Activated T-helper 1 cell treated with anti-CD3 and anti-CD28 coated beads, Interleukin-12 subunit alpha, Interleukin-12 subunit beta, Interleukin-2, Interleukin-4 antibody, amounts not matched to agents 30 ng/mL and 10 ng/mL and 1 ng/mL, durations not matched to agents 14 hours and 24 hours and 36 hours (primary cell): Measurements from ENCODE around the gene MEIS3. TPM values are rescaled to one million over a fixed set of nuclear protein-coding genes. Genes with fewer than 3 reads are reported as not detected.
"Not testable (repeated sequence)": the region's sequence is repeated elsewhere in the genome, so short reads cannot be mapped to it uniquely, and the experiment has no call there.

Source experiments
- DNase-seq: peaks from one replicate; pipeline ENCODE4 v3.0.0; 2021; ENCODE audit warnings: low spot score
- H3K27ac Mint-ChIP-seq: one replicate; pipeline ENCODE4 v1.8.0; 2021; ENCODE audit warnings: mild to moderate bottlenecking, mixed read lengths
- H3K27me3 Mint-ChIP-seq: one replicate; pipeline ENCODE4 v1.8.0; 2022; ENCODE audit warnings: mild to moderate bottlenecking, moderate library complexity, mixed read lengths; ENCODE audit not compliant: insufficient read depth
- H3K36me3 Mint-ChIP-seq: one replicate; pipeline ENCODE4 v1.8.0; 2021; ENCODE audit warnings: low read depth, mixed read lengths
- H3K4me1 Mint-ChIP-seq: one replicate; pipeline ENCODE4 v1.8.0; 2021; ENCODE audit warnings: low read depth, mixed read lengths
- H3K4me3 Mint-ChIP-seq: one replicate; pipeline ENCODE4 v1.8.0; 2021; ENCODE audit warnings: mild to moderate bottlenecking, moderate library complexity, mixed read lengths
- H3K9me3 Mint-ChIP-seq: one replicate; pipeline ENCODE4 v1.8.0; 2021; ENCODE audit warnings: mixed read lengths
- intact Hi-C: fragments of 100-400 bp; cut with micrococcal nuclease; formaldehyde crosslinking; loops from one replicate; pipeline ENCODE4 v1.15.1; 2024
- total RNA-seq: library from RNA; stranded (reverse); gene quantifications from 2 replicates; pipeline ENCODE4 v1.2.3, GENCODE V29; 2022

The MEIS3 gene
- total RNA-seq, 1 donor from 2014 or later, result not detected

DNA sequence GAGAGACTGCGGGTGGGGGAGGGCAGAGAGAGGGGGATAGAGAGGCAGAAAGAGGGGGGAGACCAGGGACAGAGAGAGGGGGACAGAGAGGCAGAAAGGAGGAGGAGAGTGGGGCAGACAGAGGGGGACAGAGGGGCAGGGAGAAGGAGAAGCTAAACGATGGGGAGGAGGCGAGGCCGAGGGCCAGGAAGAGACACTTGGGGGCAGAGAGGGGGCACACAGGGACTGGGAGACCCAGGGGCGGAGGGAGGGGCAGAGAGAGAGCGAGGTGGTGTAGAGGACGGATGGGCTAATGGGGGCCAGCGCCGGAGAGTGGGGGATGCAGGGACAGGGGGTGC lies 666 bp downstream of the MEIS3 start:
- H3K4me3 Mint-ChIP-seq, result no peak overlapping the region
- H3K27ac Mint-ChIP-seq, result no peak overlapping the region
- intact Hi-C loops, result no loop called here

DNA sequence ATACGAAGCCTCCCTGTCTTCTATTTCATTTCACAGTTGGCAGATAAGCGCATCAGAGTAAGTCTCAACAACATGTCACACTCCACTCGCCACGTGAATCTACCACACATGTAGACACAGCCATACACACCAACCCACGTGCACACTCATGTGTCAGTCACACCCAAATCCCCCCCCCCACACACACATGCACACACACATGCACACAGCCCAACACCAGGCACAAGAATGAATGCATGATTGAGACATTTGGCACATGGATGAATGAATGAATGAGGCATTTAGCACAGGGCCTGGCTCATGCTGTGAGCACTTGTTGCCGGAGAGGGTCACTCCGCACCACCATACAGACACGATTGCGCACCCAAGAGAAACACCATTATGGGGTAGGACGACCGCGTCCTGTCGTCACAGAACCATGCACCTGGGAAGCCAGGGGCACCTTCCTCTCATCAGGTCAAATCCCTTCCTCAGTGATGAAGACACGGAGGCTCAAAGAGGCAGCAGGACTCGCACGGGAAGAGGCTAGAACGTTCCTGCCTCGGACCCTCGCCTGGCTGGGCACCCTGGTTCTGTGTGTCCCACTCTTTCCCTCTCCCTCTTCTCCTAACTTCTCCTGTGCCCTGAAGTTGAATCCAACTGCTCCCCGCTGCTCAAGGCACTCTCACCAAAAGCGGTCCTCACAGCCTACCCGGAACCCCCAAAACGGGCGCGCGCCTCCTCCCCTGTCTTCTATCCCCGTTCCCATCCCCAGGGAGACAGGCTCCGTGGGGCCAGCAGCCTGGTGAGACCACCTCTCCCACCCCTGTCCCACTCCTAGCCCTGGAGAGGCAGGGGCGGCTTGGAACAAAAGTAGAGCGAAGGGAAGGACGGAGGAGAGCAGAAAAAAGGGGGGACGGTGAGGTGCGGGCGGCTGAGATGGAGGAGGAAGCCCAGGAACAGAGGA lies 1.3 kb downstream of the MEIS3 start:
- Mint-ChIP-seq H3K9me3 (no peaks in the 10 kb centered on the region), H3K4me1 (peaks cover 15% of the 10 kb centered on the region), H3K27ac (no peak overlapping the region), H3K4me3 (peak overlapping the region; percentile 41), H3K27me3 (peaks cover 72% of the 10 kb centered on the region), H3K36me3 (peaks cover 6% of the 10 kb centered on the region)
- no peak for DNase-seq
- intact Hi-C loops, result no loop called here

More for the DNA sequence above, 666 bp downstream of the MEIS3 start:
- Mint-ChIP-seq H3K36me3 (peaks cover 7% of the 10 kb centered on the region), H3K9me3 (no peaks in the 10 kb centered on the region), H3K27me3 (peaks cover 75% of the 10 kb centered on the region), H3K4me1 (peaks cover 15% of the 10 kb centered on the region)
- no peak for DNase-seq

DNA sequence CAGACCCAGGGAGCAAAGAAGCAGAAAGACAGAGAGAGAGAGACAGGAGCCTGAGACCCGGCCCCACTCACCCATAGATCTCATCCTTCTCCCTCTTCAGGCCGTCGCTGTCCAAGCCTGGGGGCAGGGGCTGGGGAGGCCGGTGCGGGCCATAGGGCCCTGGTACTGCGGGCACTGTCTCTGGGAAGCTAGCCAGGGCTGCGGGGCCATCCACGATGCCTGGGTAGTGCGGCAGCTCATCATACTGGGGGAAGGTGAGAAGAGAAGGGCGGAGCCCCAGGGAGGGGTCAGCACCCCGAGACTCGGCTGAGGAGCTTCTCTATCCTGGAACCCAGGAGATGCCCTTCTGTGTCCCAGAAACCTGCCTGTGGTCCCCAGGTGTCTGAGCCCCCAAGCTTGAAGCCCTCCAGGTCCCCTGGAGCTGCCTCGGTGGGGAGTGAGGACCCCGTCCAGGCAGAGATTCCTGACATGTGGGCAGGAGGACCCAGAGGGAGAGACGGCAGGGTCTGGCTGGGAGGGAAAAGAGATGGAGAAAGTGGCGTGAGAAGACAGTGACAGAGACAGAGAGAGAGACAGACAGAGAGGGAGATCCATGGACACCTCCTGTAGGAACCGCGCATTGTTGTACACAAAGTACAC lies 2.1 kb downstream of the MEIS3 start:
- Mint-ChIP-seq H3K4me3 (no peak overlapping the region), H3K27me3 (peaks cover 64% of the 10 kb centered on the region), H3K9me3 (no peaks in the 10 kb centered on the region), H3K4me1 (peaks cover 15% of the 10 kb centered on the region), H3K27ac (no peak overlapping the region), H3K36me3 (peaks cover 2% of the 10 kb centered on the region)
- no peak for DNase-seq
- intact Hi-C loops, result no loop called here

DNA sequence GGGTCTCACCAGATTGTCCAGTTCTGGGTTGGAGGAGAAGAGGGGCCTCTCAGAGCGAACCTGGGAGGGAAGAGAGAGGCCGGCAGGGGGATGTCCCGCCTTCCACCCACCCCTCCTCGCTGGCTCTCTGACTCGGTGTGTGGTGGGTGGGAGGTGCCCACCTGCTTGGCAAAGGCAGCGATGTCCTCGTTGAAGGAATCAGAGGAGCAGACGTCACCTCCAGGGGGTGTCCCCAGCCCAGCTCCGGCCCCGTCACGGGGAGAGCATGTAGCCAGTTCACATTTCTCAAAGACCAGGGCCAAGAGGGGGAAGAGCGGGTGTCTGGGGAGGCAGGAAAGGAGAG lies 2.7 kb downstream of the MEIS3 start:
- H3K9me3 Mint-ChIP-seq, result no peaks in the 10 kb centered on the region
- peaks cover 2% of the 10 kb centered on the region for H3K36me3 Mint-ChIP-seq
- H3K27ac Mint-ChIP-seq, result no peak overlapping the region
- no peak overlapping the region for H3K4me3 Mint-ChIP-seq
- no peak for DNase-seq
- peaks cover 60% of the 10 kb centered on the region for H3K27me3 Mint-ChIP-seq
- intact Hi-C loops, result no loop called here
- H3K4me1 Mint-ChIP-seq, result peaks cover 14% of the 10 kb centered on the region

DNA sequence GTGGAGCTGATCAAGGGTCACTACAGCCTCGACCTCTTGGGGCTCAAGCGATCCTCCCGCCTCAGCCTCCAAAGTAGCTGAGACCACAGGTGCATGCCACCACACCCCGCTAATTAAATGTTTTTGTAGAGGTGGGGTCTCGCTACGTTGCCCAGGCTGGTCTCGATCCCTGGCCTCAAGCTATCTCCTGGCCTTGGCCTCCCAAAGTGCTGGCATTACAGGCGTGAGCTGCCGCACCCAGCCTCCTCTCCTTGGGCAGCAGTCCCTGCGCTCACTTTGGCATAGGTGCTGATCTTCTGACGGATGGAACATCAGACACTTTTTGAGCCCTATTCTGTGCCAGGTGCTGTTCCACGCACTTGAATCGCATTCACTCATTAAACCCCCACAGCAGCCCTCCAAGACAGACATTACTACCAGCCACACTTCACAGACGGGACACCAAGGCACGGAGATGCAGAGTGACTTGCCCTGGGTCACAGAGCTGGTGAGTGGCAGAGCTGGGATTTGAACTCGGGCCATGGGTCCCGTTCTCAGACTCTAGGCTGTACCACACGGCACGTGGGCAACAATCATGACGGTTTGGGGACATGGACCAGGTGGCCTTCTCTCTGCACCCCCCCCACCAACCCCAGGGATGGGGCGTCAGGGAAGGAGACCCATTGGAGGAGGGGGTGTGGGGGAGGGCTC lies 3.2 kb downstream of the MEIS3 start:
- Mint-ChIP-seq H3K4me3 (no peak overlapping the region), H3K9me3 (no peaks in the 10 kb centered on the region), H3K27ac (no peak overlapping the region), H3K27me3 (peaks cover 55% of the 10 kb centered on the region), H3K4me1 (peaks cover 11% of the 10 kb centered on the region), H3K36me3 (no peaks in the 10 kb centered on the region)
- no peak for DNase-seq
- intact Hi-C loops, result no loop called here

DNA sequence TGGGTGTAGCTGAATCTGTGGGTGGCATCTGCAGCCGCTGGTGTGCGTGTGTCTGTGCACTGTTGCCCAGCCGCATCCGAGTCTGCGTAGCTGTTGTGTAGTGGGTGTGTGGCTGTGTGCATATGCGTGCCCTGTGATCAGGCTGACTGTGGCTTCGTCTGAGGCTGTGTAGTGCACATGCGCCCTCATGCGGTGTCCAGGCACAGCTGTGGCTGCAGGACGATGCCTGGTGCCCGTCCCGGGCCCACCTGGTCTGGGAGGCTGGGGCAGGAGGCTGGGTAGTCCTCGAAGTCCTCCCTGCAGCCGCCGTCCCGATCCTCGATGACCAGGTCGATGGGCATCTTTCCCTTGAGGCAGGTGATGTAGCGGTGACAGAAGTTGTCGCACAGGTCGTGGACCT lies 4.9 kb downstream of the MEIS3 start:
- Mint-ChIP-seq H3K27me3 (peaks cover 42% of the 10 kb centered on the region), H3K4me1 (peaks cover 11% of the 10 kb centered on the region), H3K9me3 (no peaks in the 10 kb centered on the region), H3K4me3 (no peak overlapping the region), H3K27ac (no peak overlapping the region), H3K36me3 (no peaks in the 10 kb centered on the region)
- intact Hi-C loops, result no loop called here
- no peak for DNase-seq

DNA sequence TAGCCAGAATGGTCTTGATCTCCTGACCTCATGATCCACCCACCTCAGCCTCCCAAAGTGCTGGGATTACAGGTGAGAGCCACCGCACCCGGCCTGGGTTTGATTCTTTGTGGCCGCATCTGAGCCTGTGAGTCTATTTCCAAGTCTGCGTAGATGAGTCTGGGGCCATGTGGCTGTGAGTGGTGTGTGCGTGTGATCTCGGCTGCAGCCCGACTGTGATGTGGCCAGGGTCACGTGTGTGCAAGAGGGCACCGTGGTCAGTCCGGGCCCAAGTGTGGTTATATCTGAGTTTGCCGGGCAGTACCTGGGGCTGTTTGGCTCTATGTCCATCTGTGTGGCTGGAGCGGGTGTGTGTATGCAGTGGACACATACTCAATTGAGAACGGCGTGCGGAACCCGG lies 5.4 kb downstream of the MEIS3 start:
- H3K4me3 Mint-ChIP-seq, result no peak overlapping the region
- DNase-seq, result no peak
- no peaks in the 10 kb centered on the region for H3K36me3 Mint-ChIP-seq
- peaks cover 40% of the 10 kb centered on the region for H3K27me3 Mint-ChIP-seq
- H3K9me3 Mint-ChIP-seq, result no peaks in the 10 kb centered on the region
- H3K4me1 Mint-ChIP-seq, result peaks cover 11% of the 10 kb centered on the region
- no peak overlapping the region for H3K27ac Mint-ChIP-seq
- intact Hi-C loops, result no loop called here

DNA sequence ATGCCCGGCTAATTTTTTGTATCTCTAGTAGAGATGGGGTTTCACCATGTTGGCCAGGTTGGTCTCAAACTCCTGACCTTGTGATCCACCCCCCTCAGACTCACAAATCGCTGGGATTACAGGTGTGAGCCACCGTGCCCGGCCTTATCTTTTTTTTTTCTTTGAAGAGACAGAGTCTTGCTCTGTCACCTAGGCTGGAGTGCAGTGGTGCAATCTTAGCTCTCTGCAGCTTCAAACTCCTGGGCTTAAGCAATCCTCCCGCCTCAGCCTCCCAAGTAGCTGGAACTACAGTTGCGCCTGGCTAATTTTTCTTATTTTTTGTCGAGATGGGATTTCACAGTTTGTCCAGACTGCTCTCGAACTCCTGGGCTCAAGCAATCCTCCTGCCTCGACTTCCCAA lies 7.6 kb downstream of the MEIS3 start:
- H3K27ac Mint-ChIP-seq, H3K9me3 Mint-ChIP-seq, H3K4me1 Mint-ChIP-seq, DNase-seq, H3K36me3 Mint-ChIP-seq, intact Hi-C loops, H3K4me3 Mint-ChIP-seq: not testable (repeated sequence)
- peaks cover 23% of the 10 kb centered on the region for H3K27me3 Mint-ChIP-seq

DNA sequence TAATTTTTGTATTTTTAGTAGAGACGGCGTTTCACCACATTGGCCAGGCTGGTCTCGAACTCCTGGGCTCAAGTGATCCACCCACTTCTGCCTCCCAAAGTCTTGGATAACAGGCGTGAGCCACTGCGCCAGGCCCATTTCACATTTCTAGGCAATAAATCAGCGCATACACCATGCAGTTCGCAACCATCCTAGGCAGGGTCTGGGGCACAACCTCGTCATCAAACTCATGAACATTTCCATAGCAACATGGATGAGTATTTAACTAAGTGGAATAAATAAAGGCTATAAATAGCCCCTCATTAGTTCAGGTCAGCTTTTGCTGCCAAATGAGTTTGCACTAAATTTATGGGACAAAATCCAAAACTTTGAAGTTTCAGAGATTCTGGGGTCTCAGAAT lies 8.2 kb downstream of the MEIS3 start:
- no peaks in the 10 kb centered on the region for H3K9me3 Mint-ChIP-seq
- peaks cover 22% of the 10 kb centered on the region for H3K27me3 Mint-ChIP-seq
- intact Hi-C loops, result no loop called here
- H3K36me3 Mint-ChIP-seq, result no peaks in the 10 kb centered on the region
- no peaks in the 10 kb centered on the region for H3K4me1 Mint-ChIP-seq
- DNase-seq, result no peak
- H3K4me3 Mint-ChIP-seq, result no peak overlapping the region
- no peak overlapping the region for H3K27ac Mint-ChIP-seq

DNA sequence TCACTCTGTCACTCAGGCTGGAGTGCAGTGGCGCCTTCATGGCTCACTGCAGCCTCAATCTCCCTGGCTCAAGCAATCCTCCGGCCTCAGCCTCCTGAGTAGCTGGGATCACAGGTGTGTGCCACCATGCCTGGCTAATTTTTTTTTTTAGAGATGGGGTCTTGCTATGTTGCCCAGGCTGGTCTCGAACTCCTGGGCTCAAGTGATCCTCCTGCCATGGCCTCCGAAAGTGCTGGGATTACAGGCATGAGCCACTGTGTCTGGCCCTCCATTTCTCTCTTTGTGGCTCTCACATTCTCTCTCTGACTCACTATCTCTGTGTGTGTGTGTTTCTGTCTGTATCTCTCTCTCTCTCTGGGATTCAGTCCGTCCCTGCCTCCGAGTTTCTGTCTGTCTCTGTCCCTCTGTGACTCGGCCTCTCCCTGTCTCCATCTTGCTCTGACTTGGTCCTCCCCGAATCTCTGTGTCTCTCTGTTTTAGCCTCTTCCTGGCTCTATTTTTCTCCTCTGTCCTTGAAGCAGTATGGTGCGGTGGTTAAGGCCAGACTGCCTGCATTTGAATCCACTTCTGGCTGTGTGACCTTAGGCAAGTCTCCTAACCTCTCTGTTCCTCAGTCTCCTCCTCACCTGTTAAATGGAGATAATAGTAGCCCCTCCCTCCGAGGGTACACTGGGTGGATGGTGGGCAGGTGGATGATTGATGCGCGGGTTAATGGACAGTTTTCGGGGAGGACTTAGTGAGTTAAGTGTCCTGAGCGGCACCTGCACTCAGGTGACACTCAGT lies 11.0 kb downstream of the MEIS3 start:
- no peak overlapping the region for H3K4me3 Mint-ChIP-seq
- H3K9me3 Mint-ChIP-seq, result no peaks in the 10 kb centered on the region
- H3K27me3 Mint-ChIP-seq, result peaks cover 18% of the 10 kb centered on the region
- no peaks in the 10 kb centered on the region for H3K4me1 Mint-ChIP-seq
- DNase-seq, result no peak
- no peak overlapping the region for H3K27ac Mint-ChIP-seq
- H3K36me3 Mint-ChIP-seq, result no peaks in the 10 kb centered on the region
- intact Hi-C loops, result no loop called here

DNA sequence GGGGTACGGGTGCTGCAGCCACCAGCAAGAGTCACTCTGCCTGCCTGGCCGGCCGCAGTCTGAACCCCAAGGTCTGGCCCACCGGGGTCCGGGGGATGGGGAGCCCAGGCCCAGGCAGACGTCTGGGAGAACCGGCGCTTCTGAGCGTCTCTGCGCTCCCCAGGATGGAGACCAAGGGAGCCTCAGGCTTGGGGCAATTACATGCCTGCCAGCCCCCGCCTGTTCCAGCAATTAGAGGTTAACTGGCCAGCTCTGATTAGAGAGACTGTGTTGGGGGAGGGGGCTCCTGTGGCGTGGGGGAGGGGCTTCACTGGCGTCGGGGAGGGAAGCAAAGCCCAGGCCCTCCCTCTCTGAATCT lies 11.9 kb downstream of the MEIS3 start:
- H3K4me1 Mint-ChIP-seq, result no peaks in the 10 kb centered on the region
- intact Hi-C loops, result no loop called here
- H3K4me3 Mint-ChIP-seq, result no peak overlapping the region
- no peak for DNase-seq
- H3K36me3 Mint-ChIP-seq, result no peaks in the 10 kb centered on the region
- no peak overlapping the region for H3K27ac Mint-ChIP-seq
- peaks cover 15% of the 10 kb centered on the region for H3K27me3 Mint-ChIP-seq
- H3K9me3 Mint-ChIP-seq, result no peaks in the 10 kb centered on the region

DNA sequence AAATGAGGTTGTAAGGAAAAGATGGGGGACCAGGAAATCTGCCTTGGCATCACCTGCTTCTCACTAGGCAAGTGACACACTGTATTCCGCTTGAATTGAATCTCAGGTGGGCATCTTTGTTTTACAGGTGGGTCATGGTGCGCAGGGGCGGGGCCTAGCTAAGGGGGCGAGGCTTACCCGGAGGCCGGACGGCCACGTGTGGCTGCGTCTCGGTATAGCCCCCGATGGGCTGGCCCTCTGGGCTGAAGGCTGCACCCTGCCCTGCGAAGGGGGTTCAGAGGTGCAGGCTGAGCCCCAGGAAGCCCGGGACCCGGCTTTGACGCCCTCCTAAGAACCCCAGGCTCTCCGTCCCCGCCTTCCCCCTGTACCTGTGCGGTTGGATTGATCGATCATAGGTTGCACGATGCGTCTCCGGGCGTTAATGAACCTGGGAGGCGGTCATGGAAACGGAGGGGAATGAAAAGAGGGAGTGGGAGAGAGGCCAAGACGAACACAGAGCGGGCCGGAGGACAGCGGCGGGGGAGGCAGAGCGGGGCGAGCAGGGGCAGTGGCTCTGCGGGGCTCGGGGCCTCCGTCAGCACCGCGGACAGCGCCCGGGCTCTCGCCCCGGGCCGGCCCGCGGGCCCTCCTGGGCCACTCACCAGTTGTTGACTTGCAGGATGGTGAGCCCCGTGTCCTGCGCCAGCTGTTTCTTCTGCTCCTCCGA lies 12.5 kb downstream of the MEIS3 start:
- Mint-ChIP-seq H3K4me3 (no peak overlapping the region), H3K27me3 (peaks cover 15% of the 10 kb centered on the region), H3K9me3 (no peaks in the 10 kb centered on the region), H3K4me1 (no peaks in the 10 kb centered on the region), H3K36me3 (no peaks in the 10 kb centered on the region), H3K27ac (no peak overlapping the region)
- DNase-seq, result no peak
- intact Hi-C loops, result no loop called here
